H1 (cell line): ENCODE measurements around the gene MAPKAP1. TPM values are rescaled to one million over a fixed set of nuclear protein-coding genes. Genes with fewer than 3 reads are reported as not detected.

Experiments used
- CTCF ChIA-PET: fragments of 300-600 bp; sonication (Branson Sonifier 250); formaldehyde crosslinking; loops from one replicate; lab custom pipeline; 2021; ENCODE audit not compliant: partially characterized antibody; lab: Charles Lee
- POLR2A ChIA-PET: fragments of 300-600 bp; sonication (Branson Sonifier 250); formaldehyde crosslinking; loops from one replicate; lab custom pipeline; 2021; ENCODE audit warnings: inconsistent platforms; ENCODE audit not compliant: partially characterized antibody; lab: Charles Lee
- DNase-seq, 2 experiments: peaks; one replicate each; pipeline versions ENCODE4 v3.0.0 to v3.0.0-alpha.2; 2010 to 2022; ENCODE audit warnings: low spot score in 2 of 2, low read depth in 1 of 2, mixed read lengths in 1 of 2
- FAIRE-seq: peaks from 2 replicates; lab custom pipeline; 2011; peaks lifted over from hg19 to GRCh38; lab: Jason Lieb, UNC
- H2AFZ ChIP-seq: 2 replicates; pipeline ENCODE4 v1.8.1; 2012; ENCODE audit warnings: low read length, inconsistent platforms
- H2AK5ac ChIP-seq: 2 replicates; pipeline ENCODE4 v1.6.1; 2013; ENCODE audit warnings: low read depth, low read length
- H2BK120ac ChIP-seq: replicated peaks from 2 replicates; pipeline ENCODE3; 2013; ENCODE audit warnings: low read depth, low read length, inconsistent platforms
- H2BK12ac ChIP-seq: 2 replicates; pipeline ENCODE4 v1.6.1; 2013; ENCODE audit warnings: low read depth, low read length
- H2BK15ac ChIP-seq: 2 replicates; pipeline ENCODE4 v1.6.1; 2013; ENCODE audit warnings: low read length
- H2BK20ac ChIP-seq: 2 replicates; pipeline ENCODE4 v1.6.1; 2013; ENCODE audit warnings: low read length
- H2BK5ac ChIP-seq: 2 replicates; pipeline ENCODE4 v1.6.1; 2013; ENCODE audit warnings: low read depth, low read length
- H3K14ac ChIP-seq: 2 replicates; pipeline ENCODE4 v1.6.1; 2013; ENCODE audit warnings: inconsistent platforms; ENCODE audit not compliant: insufficient read length
- H3K18ac ChIP-seq: 2 replicates; pipeline ENCODE4 v1.6.1; 2013; ENCODE audit warnings: low read length; ENCODE audit errors: extremely low read depth
- H3K23ac ChIP-seq: 2 replicates; pipeline ENCODE4 v1.6.1; 2013; ENCODE audit warnings: inconsistent platforms; ENCODE audit not compliant: insufficient read length
- H3K23me2 ChIP-seq: 2 replicates; pipeline ENCODE4 v1.6.1; 2013; ENCODE audit warnings: low read depth, low read length
- H3K27ac ChIP-seq: 2 replicates; pipeline ENCODE4 v1.6.1; 2011; ENCODE audit warnings: low read depth, low read length, inconsistent platforms
- H3K27me3 ChIP-seq, 4 experiments: replicated peaks in 1 of 4; 1 replicate in 1 of 4; 2 replicates in 3 of 4; pipeline versions ENCODE4 v1.6.1 to v1.8.1; 2011 to 2013; ENCODE audit warnings: low read length in 3 of 4, mild to moderate bottlenecking in 3 of 4, inconsistent platforms in 2 of 4, mixed read lengths in 2 of 4, moderate library complexity in 1 of 4; ENCODE audit not compliant: control insufficient read depth in 3 of 4, insufficient read depth in 3 of 4; ENCODE audit errors: extremely low read depth in 1 of 4
- H3K36me3 ChIP-seq, 4 experiments: 2 replicates each; pipeline versions ENCODE4 v1.6.1 to v1.8.1; 2011 to 2013; ENCODE audit warnings: mild to moderate bottlenecking in 4 of 4, low read length in 3 of 4, moderate library complexity in 2 of 4, control low read depth in 1 of 4, inconsistent platforms in 1 of 4; ENCODE audit not compliant: insufficient read depth in 4 of 4, control insufficient read depth in 2 of 4
- H3K4ac ChIP-seq: replicated peaks from 2 replicates; pipeline ENCODE3; 2013; ENCODE audit warnings: low read length, low read depth, mixed read lengths, inconsistent platforms; ENCODE audit not compliant: insufficient read length
- H3K4me1 ChIP-seq, 4 experiments: replicated peaks in 1 of 4; 1 replicate in 1 of 4; 2 replicates in 3 of 4; pipeline versions ENCODE4 v1.6.1 to v1.8.1; 2011 to 2013; ENCODE audit warnings: low read length in 3 of 4, inconsistent platforms in 2 of 4, mixed read lengths in 1 of 4; ENCODE audit not compliant: insufficient read depth in 4 of 4, control insufficient read depth in 3 of 4
- H3K4me2 ChIP-seq, 2 experiments: 2 replicates each; pipeline versions ENCODE4 v1.6.1 to v1.8.1; 2011 to 2013; ENCODE audit warnings: low read depth in 2 of 2, low read length in 2 of 2, control low read depth in 1 of 2, inconsistent platforms in 1 of 2, mild to moderate bottlenecking in 1 of 2; ENCODE audit not compliant: insufficient read depth in 1 of 2
- H3K4me3 ChIP-seq, 4 experiments: fragments of 200-600, 300-600 bp in 1 of 4; sonication (generic), shearing (Covaris generic), sonication (Bioruptor Twin) in 1 of 4; 2 replicates each; pipeline versions ENCODE4 v1.5.1 to v1.8.1; 2011 to 2016; ENCODE audit warnings: low read length in 4 of 4, low read depth in 3 of 4, control low read depth in 2 of 4, inconsistent platforms in 2 of 4, mild to moderate bottlenecking in 2 of 4, mixed read lengths in 1 of 4, moderate library complexity in 1 of 4; ENCODE audit not compliant: insufficient read depth in 2 of 4; ENCODE audit errors: extremely low read depth in 1 of 4
- H3K56ac ChIP-seq: replicated peaks from 2 replicates; pipeline ENCODE3; 2013; ENCODE audit warnings: low read depth, mild to moderate bottlenecking, mixed read lengths, low read length, inconsistent platforms; ENCODE audit not compliant: insufficient read length
- H3K79me1 ChIP-seq: 2 replicates; pipeline ENCODE4 v1.6.1; 2013; ENCODE audit warnings: low read depth, low read length, control low read depth
- H3K79me2 ChIP-seq, 2 experiments: 2 replicates each; pipeline versions ENCODE4 v1.6.1 to v1.8.1; 2012 to 2013; ENCODE audit warnings: low read length in 2 of 2, mild to moderate bottlenecking in 2 of 2, inconsistent platforms in 1 of 2; ENCODE audit not compliant: insufficient read depth in 2 of 2, control insufficient read depth in 1 of 2
- H3K9ac ChIP-seq, 4 experiments: replicated peaks in 1 of 4; 1 replicate in 1 of 4; 2 replicates in 3 of 4; pipeline versions ENCODE4 v1.6.1 to v1.8.1; 2011 to 2013; ENCODE audit warnings: low read depth in 3 of 4, low read length in 3 of 4, control low read depth in 2 of 4, mild to moderate bottlenecking in 2 of 4, moderate library complexity in 2 of 4, inconsistent platforms in 1 of 4; ENCODE audit errors: extremely low read depth in 1 of 4
- H3K9me3 ChIP-seq, 2 experiments: 2 replicates each; pipeline versions ENCODE4 v1.6.1 to v1.8.1; 2012 to 2013; ENCODE audit warnings: mild to moderate bottlenecking in 2 of 2, moderate library complexity in 2 of 2, control low read depth in 1 of 2, inconsistent platforms in 1 of 2, low read depth in 1 of 2, low read length in 1 of 2, mixed read lengths in 1 of 2; ENCODE audit not compliant: insufficient read depth in 2 of 2
- H4K20me1 ChIP-seq, 2 experiments: replicated peaks in 1 of 2; 2 replicates each; pipeline versions ENCODE3 to v1.8.1; 2011 to 2013; ENCODE audit warnings: inconsistent platforms in 2 of 2, low read length in 2 of 2, mild to moderate bottlenecking in 1 of 2; ENCODE audit not compliant: insufficient read depth in 2 of 2, control insufficient read depth in 1 of 2
- H4K5ac ChIP-seq: 2 replicates; pipeline ENCODE4 v1.6.1; 2013; ENCODE audit warnings: low read length, low read depth, mixed read lengths, inconsistent platforms; ENCODE audit not compliant: insufficient read length
- H4K8ac ChIP-seq: 2 replicates; pipeline ENCODE4 v1.8.0; 2013; ENCODE audit warnings: mild to moderate bottlenecking, moderate library complexity, low read length, inconsistent platforms; ENCODE audit not compliant: insufficient read depth; ENCODE audit errors: extremely low read depth
- H4K91ac ChIP-seq: replicated peaks from 2 replicates; pipeline ENCODE3; 2013; ENCODE audit warnings: low read length, mixed read lengths, inconsistent platforms; ENCODE audit not compliant: insufficient read length
- WGBS, 2 experiments: shearing (Covaris generic) in 1 of 2; methylation state at CpG; one replicate each; pipeline versions ENCODE4 v1.1.6 to v1.1.7; 2013 to 2015; ENCODE audit warnings: low lambda C conversion rate in 2 of 2, mixed read lengths in 2 of 2, inconsistent platforms in 1 of 2, low coverage in 1 of 2, missing lambda C conversion rate in 1 of 2; ENCODE audit not compliant: insufficient replicate concordance in 2 of 2, insufficient coverage in 1 of 2, insufficient read length in 1 of 2; ENCODE audit errors: extremely low coverage in 1 of 2, missing lambda C conversion rate in 1 of 2; 5-methylcytosine and 5-hydroxymethylcytosine counted together
- polyA plus RNA-seq, 7 experiments: library from polyadenylated mRNA; depleted of rRNA in 3 of 7; stranded (reverse) in 5 of 7; unstranded in 2 of 7; fragments of >200 nt in 5 of 7; fragments of 200-250 nt in 2 of 7; gene quantifications; 1 replicate in 5 of 7; 2 replicates in 1 of 7; 4 replicates in 1 of 7; pipeline versions ENCODE4 v1.2.1 to v1.2.3, GENCODE V29; 2011 to 2013; ENCODE audit warnings: missing spikeins in 2 of 7, mixed read lengths in 2 of 7
- total RNA-seq: library from RNA; stranded (reverse); fragmentation: NEBNext Ultra II Directional; extraction: Animal tissue kit (Norgen Biotek cat#: 25700); gene quantifications from 2 replicates; pipeline ENCODE4 v1.2.1, GENCODE V29; 2021

The MAPKAP1 gene
- total and polyA plus RNA-seq, 2 of the 8 experiments (the other 6 are each of a cell fraction or from before 2014, with no cell fraction given), result 79.2 to 140 TPM

GRCh38 chr9:125430161-125431011, 276.6 kb downstream of the MAPKAP1 start:
- H2BK5ac ChIP-seq, result no peak overlapping the region

More at GRCh38 chr9:125430161-125431011, 276.6 kb downstream of the MAPKAP1 start:
- H2AK5ac ChIP-seq, result no peak overlapping the region
- ChIA-PET POLR2A (no interaction called here), CTCF (interaction anchor here (1.4 to 1.8 kb wide), 2 partner anchors 11 to 15 kb away, joined by 4 read pairs; no protein-coding TSS in a partner anchor)
- no peaks in the 10 kb centered on the region for H3K23me2 ChIP-seq
- no peaks in the 10 kb centered on the region for H3K79me2 ChIP-seq
- H4K20me1 ChIP-seq, result no peaks in the 10 kb centered on the region
- H2BK20ac ChIP-seq, result no peak overlapping the region
- H3K4me1 ChIP-seq, result peaks cover 0 to 8% (median 3%) of the 10 kb centered on the region in 4 experiments; a peak in 5 of 7 replicates
- peak overlapping the region; percentile 51 for H4K91ac ChIP-seq
- no peak overlapping the region; a peak in 1 of 7 replicates for H3K9ac ChIP-seq
- H3K23ac ChIP-seq, result no peak overlapping the region
- no peak overlapping the region for H3K4ac ChIP-seq
- no peak overlapping the region for H3K18ac ChIP-seq
- no peaks in the 10 kb centered on the region for H3K36me3 ChIP-seq
- peak overlapping the region; percentile 75; the same call in 1 of the 2 replicates for H2BK12ac ChIP-seq
- no peak for DNase-seq
- H3K9me3 ChIP-seq, result no peaks in the 10 kb centered on the region
- no peak overlapping the region for H3K14ac ChIP-seq
- no peak overlapping the region; the same call in 1 of the 2 replicates for H4K8ac ChIP-seq
- H2BK120ac ChIP-seq, result no peak overlapping the region
- H3K4me3 ChIP-seq, result no peak overlapping the region
- no peak overlapping the region for H4K5ac ChIP-seq
- no peaks in the 10 kb centered on the region for H3K27me3 ChIP-seq
- H2BK15ac ChIP-seq, result no peak overlapping the region
- no peak overlapping the region for H3K4me2 ChIP-seq
- no peak overlapping the region for H3K56ac ChIP-seq
- 93% methylated on average over 20 of the region's 21 CpGs; no CpG with 5 or more reads in 1 of the 2 experiments for WGBS, 2 experiments
- no peaks in the 10 kb centered on the region for H3K79me1 ChIP-seq
- FAIRE-seq, result no peak
- H3K27ac ChIP-seq, result no peak overlapping the region
- no peak overlapping the region for H2AFZ ChIP-seq
